PC-3 (cell line): ENCODE data around the gene GHITM.

ENCODE experiments used
- CTCF ChIP-seq: fragments of 300-600 bp; sonication (generic); conservative IDR thresholded peaks from 2 replicates; pipeline ENCODE4 v1.5.1; 2017; ENCODE audit warnings: antibody characterized with exemption, low read depth, mild to moderate bottlenecking, low read length
- EZH2 ChIP-seq: fragments of 300-600 bp; sonication (generic); IDR thresholded peaks from one replicate; pipeline ENCODE4 v1.6.1; 2017; ENCODE audit warnings: antibody characterized with exemption, mild to moderate bottlenecking, low read length; ENCODE audit not compliant: unreplicated experiment
- EZH2phosphoT487 ChIP-seq: fragments of 300-600 bp; sonication (generic); IDR thresholded peaks from 2 replicates; pipeline ENCODE4 v1.6.1; 2018; ENCODE audit warnings: mild to moderate bottlenecking, antibody characterized with exemption, low read length, borderline replicate concordance

DNA sequence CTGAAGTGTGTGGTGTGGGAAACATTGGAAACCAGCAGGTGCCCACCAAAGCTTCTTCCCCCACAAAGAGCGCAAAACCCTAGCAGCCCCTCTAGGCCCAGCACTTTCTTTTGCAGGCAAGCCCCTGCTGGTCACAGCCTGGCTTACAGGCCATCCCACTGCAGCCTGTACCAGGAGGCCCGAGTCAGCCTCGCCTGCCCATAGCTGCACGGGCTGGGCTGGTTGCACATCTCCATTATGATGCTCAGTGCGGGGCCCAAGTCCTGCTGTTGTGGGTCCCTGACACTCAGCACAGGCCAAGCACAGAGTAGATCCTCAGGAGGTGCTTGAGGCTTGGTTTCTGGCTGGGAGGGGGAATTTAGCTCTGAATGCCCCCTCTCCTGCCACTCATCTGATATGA lies 63.0 kb downstream of the GHITM start:
- no peak for TF ChIP-seq CTCF
- TF ChIP-seq EZH2, result no peak
- no peak for TF ChIP-seq EZH2phosphoT487
